ENCODE results near the gene SIRT4.
"Not testable (repeated sequence)": the region's sequence is repeated elsewhere in the genome, so short reads cannot be mapped to it uniquely, and the experiment has no call there.

Gene SIRT4, protein sequence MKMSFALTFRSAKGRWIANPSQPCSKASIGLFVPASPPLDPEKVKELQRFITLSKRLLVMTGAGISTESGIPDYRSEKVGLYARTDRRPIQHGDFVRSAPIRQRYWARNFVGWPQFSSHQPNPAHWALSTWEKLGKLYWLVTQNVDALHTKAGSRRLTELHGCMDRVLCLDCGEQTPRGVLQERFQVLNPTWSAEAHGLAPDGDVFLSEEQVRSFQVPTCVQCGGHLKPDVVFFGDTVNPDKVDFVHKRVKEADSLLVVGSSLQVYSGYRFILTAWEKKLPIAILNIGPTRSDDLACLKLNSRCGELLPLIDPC

DNA sequence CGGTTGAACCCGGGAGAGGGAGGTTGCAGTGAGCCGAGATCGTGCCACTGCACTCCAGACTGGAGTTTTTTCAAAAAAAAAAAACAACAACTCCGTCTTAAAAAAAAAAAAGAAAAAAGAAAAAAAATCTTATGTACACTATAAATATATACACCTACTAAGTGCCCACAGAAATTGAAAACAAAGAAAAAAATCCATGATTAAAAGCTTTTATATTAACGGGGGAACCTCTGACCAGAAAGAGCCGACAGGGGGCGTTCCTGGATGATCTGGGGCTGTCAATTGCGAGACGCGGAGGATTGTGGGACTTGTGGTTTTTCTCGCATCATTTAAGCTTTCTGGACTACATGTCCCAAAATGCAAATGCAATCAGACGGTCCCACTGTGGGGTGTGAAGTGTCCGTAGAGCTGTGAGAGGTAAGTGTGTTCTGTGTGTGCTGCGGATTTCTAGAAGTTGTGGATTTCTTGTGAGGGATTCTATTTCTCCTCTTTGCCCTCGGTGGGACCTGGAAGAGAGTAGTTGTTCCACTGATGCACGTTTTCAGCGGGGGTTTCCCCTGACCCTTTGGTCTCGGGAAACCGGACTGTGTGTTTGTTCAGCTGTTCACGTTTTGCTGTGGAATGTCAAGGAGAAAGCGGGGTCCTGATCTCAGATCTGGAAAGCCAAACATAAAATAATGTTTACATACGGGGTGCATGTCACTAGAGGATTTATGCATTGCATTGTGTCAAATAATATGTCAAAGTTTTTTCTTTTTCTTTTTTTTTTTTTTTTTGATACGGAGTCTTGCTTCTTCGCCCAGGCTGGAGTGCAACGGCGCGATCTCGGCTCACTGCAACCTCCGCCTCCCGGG lies at the start of gene SIRT4:
Gene SIRT4 (plus strand): TSS at position 360 of the 854 bp plus-strand sequence. CDS start 1,241 bp downstream, outside the sequence.
- in situ Hi-C loops (cut with HindIII; ENCODE audit: low sequenced_read_pairs), result no loop called here

DNA sequence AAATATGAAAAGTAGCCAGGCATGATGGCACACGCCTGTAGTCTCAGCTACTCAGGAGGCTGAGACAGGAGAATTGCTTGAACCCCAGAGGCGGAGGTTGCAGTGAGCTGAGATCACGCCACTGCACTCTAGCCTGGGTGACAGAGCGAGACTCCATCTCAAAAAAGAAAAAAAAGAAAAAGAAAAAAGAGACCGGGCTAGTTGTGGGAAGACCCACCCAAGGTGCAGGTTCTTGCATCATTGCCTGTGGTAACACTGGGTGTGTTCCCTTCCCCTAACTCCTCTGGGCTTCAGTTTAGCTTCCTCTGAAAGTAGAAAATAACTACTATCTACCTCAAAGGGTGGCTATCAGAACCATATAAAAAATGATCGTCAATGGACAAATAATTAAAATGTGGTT lies 48.8 kb upstream of the SIRT4 start:
- in situ Hi-C loops (cut with HindIII; ENCODE audit: low sequenced_read_pairs), result not testable (repeated sequence)

DNA sequence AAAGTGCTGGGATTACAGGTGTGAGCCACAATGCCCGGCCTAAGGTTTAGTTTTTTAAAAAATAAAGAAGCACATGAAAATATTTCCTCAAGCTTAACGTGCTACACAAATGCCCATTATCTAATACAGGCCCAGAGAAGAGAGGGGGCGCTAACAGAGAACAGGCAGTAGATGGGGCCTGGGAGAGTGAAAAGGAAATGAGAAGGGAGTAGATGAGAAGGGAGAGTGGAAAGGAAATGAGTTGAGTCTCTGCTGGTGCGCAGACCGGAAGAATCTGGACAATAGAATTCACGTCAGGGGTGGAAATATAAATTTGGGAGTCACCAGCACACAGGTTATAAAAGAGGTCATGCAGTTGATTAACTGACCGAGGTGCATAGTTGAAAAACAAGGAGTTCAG lies 47.3 kb upstream of the SIRT4 start:
- in situ Hi-C loops (cut with HindIII; ENCODE audit: low sequenced_read_pairs), result no loop called here

DNA sequence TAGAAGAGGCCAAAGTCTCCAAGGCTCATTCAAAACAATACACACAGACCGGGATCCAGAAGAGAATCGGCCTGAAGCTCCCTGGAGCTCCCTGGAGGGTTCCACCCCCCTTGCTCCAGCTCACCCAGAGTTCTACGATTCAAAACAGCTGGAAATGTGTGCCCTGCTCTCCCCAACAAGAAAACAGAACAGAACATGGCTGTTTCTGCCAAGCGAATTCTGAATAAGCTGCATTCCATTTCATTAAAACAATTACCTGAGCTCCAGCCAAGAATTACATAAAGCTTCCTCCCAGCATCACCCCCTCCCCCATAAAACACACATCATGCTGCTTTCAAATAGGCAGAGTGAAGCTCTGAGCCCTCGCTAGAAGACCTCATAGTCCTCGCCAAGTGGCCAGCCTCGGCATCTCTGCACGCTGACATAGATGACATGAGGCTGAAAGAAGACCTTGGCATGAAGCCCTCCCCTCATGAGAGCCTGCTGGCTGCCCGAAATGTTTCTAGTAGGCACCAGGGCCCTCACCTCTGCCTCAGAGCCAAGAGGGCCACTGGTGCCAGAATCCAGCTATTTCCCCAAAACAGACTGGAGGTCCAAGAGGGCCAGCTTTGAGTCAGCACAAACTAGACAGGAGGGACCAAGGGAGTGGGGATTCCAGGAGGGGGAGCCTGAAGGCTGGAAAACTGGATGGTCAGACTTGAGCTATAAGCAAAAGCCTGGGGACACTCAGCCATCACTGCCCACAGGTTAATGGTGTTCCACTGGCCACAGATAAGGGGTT lies 44.9 kb upstream of the SIRT4 start:
- in situ Hi-C loops (cut with HindIII; ENCODE audit: low sequenced_read_pairs), result no loop called here

DNA sequence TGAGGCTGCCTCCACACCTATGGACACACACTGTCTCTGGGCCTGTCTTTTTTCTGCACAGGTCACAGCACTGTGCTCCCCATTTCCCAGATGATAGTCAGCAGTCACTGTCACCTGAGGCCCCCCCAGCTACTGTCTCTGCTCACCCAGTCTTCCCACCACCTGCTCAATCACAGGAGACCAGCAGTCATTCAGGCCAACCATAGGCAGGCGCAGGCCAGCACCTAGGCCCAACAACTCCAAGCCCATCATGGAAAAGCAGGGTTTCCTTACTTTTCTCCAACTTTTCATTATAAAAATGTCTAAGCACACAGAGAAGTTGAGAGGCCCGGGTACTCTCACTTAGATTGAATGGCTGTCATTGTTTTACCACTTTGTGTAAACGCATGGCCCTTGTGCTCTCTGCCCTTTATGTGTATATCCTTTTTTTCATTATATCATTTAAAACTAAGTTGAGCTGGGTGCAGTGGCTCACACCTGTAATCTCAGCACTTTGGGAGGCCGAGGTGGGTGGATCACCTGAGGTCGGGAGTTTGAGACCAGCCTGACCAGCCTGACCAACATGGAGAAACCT lies 43.7 kb upstream of the SIRT4 start:
- in situ Hi-C loops (cut with HindIII; ENCODE audit: low sequenced_read_pairs), result no loop called here

DNA sequence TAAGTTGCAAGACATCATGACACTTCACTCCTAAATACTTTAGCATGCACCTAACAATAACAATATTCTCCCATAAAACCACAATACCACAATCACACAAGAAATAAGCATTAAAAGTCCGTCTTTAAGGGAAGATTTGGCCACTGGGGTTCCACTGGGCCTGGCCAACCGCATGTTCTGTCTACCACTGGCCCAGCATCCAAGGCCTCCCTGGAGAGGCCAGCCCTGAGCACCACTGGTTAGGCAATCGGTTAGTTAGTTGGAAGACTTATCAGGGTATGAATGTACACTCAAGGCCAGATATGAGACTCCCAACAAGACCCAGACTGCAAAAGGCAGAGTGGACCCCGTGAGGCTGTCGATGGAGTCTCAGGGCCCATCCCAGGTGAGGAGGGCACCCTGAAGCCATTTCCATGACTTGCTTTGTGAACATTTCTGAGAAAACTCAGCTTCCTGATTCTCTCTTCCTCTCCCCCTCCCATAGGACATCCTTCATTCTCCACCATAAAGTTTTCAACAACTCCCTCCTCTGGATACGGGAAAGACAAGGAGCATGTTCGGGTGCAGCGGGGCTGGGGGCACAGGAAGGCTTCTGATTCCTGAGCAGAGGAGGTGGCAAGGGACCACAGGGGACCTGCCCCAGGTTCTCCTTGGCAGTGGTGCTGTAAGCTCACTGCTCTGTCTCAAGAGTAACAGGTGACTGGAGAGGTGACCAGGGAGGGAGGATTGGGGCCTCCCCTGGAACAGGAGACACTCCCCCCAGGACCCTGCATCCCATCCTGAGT lies 42.5 kb upstream of the SIRT4 start:
- in situ Hi-C loops (cut with HindIII; ENCODE audit: low sequenced_read_pairs), result no loop called here

DNA sequence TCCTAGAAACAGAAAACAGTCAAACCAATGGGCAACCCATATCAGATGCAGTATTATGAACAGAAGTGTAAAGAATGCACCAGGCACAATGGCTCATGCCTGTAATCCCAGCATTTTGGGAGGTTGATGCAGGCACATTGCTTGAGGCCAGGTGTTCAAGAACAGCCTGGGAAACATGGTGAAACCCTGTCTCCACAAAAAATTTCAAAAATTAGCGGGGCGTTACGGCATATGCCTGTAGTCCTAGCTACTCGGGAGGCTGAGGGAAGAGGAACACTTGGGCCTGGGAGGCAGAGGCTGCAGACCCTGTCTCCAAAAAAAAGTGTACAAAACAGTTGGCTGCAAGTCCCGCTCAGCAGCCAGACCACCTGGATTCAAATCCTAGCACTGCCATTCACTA lies 41.5 kb upstream of the SIRT4 start:
- in situ Hi-C loops (cut with HindIII; ENCODE audit: low sequenced_read_pairs), result no loop called here

DNA sequence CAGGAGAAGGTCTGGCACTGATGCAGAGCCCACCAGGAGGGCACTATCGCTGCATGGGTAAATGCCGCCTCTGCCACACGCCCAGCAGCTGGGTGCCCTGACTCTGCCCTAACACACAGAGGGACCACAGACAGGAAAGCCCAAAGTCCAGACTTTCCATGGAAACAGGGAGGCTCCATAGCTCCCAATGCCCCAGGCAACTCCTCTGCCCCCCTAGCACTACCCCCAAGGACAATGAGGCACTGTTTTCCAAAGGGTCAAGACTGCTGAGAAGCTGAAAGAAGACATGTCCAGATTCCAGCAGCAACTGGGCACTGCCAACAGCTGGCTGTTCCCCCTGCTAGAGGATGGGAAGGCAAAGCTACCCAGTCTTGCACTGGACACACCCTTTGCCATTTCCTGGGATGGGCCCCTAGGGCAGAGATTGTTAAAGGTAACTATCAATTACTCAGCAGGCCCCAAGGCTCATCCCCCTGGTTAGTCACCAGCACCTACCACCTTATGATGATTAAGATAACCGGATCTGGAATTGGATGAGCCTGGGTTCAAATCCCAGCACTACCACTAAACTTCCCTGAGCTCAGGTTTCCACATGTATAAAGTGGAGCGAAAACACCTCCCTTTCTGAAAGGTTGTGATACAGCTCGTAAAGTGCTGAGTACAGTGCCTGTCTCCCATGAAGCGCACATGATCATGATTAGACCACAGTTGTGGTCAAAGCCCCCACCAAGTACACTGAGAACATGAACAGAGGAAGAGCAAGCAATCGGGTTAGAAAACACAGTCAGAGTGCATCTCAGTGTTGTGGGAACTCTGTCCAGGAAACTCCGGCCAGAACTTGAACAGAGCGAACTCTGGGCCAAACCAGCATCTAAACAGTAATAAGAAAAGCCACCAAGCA lies 39.9 kb upstream of the SIRT4 start:
- in situ Hi-C loops (cut with HindIII; ENCODE audit: low sequenced_read_pairs), result no loop called here

DNA sequence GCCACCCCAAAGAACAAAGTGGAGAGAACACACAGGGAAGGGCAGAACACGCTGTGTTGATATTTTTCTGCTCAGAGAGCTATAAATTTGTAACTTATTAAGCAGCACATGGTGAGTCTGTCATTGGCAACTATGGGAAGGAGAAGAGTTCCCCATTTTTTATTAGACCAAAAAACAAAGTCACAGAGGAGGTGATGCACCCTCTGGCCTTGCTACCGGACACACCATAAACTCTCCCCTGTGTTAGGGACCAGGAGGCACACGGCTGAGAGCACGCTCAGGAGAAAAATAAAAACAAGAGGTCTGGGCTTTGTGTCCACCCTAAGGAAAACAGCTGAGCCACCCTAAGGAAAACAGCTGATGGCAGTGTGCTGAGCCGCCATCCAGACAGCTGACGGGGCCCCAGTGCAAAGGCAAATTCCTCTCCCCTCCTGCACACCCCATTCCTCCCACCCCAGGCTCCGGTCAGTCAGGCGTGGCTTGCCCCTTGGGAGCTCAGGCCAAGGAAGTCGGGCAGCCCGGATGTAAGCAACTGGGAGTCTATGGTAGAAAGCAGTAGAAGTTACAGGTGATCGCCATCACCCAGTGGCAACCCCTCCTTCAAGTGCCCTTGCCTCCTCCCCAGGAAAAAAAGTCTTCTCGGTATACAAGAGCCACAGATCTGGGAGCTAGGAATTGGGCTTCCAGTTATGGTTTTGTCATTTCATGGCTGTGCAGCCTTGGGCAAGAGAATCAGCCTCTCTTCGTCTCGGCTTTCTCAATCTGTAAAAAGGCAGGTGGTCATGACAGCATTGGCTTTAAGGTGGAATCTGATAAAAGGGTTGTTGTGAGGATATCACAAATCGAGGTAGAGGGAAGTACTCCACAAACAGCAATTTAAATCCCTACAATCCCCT lies 39.0 kb upstream of the SIRT4 start:
- in situ Hi-C loops (cut with HindIII; ENCODE audit: low sequenced_read_pairs), result no loop called here

DNA sequence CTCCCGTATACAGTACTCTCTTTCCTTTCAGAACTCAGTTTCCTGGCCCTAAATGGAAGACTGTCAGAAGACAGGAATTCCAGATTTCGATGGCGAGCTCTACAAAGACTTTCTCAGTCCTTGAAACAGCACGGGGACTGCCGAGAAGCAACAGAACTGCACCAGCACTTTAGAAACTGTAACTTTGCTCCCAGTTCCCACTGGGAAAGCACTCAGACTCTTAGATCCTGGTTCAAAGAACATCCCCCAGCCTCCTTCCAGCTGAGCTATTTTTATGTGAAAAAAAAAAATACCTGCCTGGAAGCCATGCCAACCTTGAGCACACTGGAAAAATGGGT lies 38.4 kb upstream of the SIRT4 start:
- in situ Hi-C loops (cut with HindIII; ENCODE audit: low sequenced_read_pairs), result no loop called here

DNA sequence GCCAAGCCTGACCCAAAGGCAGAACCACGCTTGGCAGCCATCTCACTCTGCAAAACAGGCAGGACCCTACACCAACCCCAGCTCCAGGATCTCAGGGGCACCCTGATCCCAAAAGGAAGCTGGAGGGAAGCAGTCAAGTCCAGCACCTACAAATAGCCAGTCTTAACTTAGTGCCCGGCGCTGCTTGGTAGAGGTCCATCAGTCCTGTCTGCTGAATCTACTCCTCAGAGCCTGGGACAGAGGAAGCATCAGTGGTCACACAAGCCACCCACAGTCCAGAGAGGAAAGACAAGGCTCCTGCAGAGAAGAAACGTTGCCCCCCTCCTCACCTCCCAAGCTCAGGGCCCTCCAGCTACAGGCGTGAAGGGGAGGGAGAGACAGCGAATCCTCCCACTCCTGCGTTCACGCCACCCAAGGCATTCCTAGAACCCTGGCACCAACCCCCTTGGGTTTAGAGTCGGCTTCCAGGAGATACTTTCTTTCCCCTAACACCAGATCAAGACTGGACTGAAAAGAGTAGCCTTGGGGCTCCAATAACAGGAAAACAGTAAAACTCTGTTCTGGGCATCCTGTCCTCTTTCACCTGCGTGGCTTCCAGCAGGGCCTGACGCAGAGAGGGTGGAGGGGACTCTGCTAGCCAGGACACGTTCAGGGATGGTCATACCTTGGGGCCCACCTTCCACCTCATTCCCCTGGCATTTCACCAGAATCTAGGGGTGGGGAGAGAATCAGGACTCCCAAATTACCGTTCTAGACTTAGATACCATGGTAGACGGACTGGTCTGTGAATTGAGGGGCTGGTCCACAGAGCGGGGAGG lies 37.8 kb upstream of the SIRT4 start:
- in situ Hi-C loops (cut with HindIII; ENCODE audit: low sequenced_read_pairs), result no loop called here

DNA sequence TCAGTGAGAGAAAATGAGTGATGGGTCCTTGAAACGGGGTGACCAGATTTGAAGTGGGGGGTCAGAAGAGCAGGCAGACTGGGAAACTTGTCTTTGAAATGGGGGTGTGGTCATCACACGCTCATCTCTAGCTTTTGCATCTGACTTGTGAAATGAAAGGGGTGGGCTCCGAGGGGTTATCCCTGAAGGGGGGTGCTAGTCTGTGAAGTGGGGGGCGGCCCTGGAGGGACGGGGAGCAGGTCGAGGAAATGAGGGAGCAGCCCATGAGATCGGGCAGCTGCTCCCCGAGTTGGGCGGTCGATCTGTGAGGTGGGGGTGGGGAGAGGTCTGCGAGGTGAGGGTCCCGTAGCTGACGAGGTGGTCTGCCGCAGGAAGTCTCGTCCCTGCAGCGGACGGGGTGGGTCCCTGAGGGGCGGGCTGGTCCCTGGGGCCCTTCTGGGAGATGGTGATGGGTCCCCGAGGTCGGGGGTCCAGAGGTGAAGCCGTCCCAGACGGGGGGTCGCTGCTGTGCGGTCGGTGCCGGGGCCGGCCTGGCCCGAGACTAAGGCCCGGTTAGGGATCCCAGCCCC lies 37.1 kb upstream of the SIRT4 start:
- in situ Hi-C loops (cut with HindIII; ENCODE audit: low sequenced_read_pairs), result no loop called here

DNA sequence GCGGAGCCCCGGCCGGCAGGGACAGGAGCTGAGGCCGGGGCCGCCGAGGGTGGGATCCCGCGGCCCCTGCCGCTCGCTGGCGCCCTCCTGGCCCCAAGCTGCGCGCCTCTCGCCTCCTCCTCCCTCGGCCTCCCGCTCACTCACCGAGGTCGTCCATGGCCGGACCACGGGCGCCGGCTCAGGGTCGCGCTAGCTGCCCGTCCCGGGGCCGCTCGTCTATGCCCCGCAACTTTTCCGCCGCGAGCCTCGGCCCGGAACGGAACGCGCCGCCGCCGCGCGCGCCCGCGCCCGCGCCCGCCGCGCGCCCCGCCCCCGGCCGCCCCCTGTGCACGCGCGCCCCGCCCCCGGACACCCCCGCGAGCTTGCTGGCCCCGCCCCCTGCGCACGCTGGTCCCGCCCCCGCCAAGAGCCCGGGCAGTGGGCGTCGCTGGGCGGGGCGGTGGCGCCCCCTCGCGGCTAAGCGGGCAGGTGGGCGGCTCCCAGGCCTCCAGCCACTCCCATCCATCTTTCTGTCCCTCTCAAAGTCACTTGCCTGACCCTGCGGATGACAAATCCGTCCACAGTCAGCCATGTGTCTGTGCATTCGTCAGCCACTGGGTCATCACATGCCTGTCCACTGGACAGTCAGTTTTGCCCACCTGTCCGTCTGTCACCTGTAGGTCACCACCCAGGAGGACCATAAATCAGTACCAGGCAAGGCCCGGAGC lies 36.5 kb upstream of the SIRT4 start, which contains the start of gene PXN:
Gene PXN (minus strand): TSS at position 258 of the 707 bp plus-strand sequence. CDS start 101 bp downstream, at position 157.
- in situ Hi-C loops (cut with HindIII; ENCODE audit: low sequenced_read_pairs), result no loop called here

DNA sequence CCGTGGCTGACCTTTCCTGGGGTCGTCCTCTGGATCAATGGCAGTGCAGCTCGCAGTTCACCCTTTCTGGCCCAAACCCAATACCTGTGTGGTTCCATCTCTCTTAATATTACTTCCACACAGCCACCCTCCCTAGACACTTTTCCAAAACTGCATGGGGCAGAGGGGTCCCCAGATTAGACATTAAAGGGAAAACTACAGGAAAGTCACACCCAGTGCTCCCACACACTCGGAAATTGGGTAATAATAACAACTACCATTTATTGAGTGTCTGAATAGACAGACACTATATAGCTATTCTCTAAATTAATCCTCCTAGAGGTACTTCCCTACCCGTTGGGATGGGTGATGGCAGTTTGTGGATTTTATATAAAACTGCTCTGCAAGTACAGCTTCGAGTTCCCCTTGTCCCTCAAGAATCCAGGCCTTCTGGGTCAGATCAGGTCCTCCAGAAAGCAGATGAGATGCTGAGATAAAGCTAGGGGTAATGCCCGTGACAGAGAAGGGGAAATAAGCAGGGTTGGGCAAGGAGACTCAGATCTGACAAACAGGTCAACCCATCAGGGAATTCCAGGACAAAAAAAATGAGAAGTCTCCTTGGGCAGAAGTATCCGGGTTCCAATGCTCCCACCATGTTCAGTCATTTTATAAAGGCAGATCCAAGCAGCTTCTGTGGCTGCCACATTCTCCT lies 35.8 kb upstream of the SIRT4 start:
- in situ Hi-C loops (cut with HindIII; ENCODE audit: low sequenced_read_pairs), result no loop called here

DNA sequence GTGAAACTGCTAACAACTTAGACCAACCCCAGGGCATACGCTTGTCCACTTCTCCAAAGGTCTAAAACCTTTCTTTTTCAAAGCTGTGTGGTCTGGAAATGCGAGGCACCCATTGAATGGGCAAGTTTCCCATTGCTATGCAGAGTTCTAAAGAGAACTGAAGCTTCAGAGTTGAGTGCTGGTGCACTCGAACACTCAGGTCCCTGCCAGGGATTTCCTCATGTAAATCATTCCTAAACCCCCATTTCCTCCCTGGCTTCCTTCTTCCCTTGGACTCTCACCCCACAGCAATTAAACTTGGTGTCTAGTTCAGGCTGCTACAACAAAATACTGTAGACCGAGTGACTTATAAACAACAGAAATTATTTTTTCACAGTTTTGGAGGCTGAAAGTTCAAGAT lies 34.4 kb upstream of the SIRT4 start:
- in situ Hi-C loops (cut with HindIII; ENCODE audit: low sequenced_read_pairs), result no loop called here

DNA sequence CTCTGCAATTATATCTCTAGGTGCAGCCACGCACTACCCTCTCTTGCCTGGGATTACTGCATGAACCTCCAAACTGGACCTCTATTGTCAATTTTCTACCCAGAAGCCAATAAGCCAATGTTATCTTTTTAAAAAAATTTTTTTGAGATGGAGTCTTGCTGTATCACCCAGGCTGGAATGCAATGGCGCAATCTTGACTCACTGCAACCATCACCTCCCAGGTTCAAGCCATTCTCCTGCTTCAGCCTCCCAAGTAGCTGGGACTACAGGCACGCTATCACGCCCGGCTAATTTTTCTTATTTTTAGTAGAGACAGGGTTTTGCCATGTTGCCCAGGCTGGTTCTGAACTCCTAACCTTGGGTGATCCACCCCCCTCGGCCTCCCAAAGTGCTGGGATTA lies 25.4 kb upstream of the SIRT4 start:
- in situ Hi-C loops (cut with HindIII; ENCODE audit: low sequenced_read_pairs), result no loop called here
